HepG2 (cell line): ENCODE data around the gene CST11. TPM values are rescaled to one million over a fixed set of nuclear protein-coding genes. Genes with fewer than 3 reads are reported as not detected.

Experiments
- ATAC-seq: fragments of 200-7000 bp; cut with Tn5 transposase; 3 replicates; pipeline ENCODE4 v1.9.1; 2020; ENCODE audit warnings: mild to moderate bottlenecking, moderate library complexity
- BruUV-seq: library from RNA; stranded (reverse); fragments of 400-500 nt; replicated peaks from 2 replicates; lab custom pipeline; 2021; lab: Mats Ljungman, UMichigan
- CTCF ChIA-PET: fragments of 300-600 bp; formaldehyde crosslinking; extraction: SDS; loops from one replicate; lab custom pipeline; 2021; ENCODE audit warnings: low total read pairs, inconsistent platforms, low intra/inter-chr PET ratio; lab: Yijun Ruan, JAX
- POLR2A ChIA-PET: fragments of 350-600 bp; sonication (Branson Sonifier 250); formaldehyde crosslinking; loops from one replicate; lab custom pipeline; 2020; ENCODE audit warnings: antibody characterized with exemption, inconsistent platforms; lab: Yijun Ruan, JAX
- DNase-seq: peaks from one replicate; pipeline ENCODE4 v3.0.0-alpha.2; 2015; ENCODE audit warnings: low spot score
- FAIRE-seq: peaks from 3 replicates; lab custom pipeline; 2011; peaks lifted over from hg19 to GRCh38; lab: Jason Lieb, UNC
- H2AFZ ChIP-seq: one replicate; pipeline ENCODE4 v1.6.1; 2011; ENCODE audit warnings: low read length, inconsistent platforms
- H3K27ac ChIP-seq: fragments of 300-600 bp; 3 replicates; pipeline ENCODE4 v1.8.0; 2011; ENCODE audit warnings: mixed run types, mild to moderate bottlenecking, mixed read lengths, low read length, inconsistent platforms; ENCODE audit not compliant: insufficient read depth; ENCODE audit errors: extremely low read length
- H3K27me3 ChIP-seq, 2 experiments: fragments of 200-600 bp in 1 of 2; 2 replicates in 1 of 2; 3 replicates in 1 of 2; pipeline versions ENCODE4 v1.6.0 to v1.8.0; 2011; ENCODE audit warnings: low read length in 2 of 2, mild to moderate bottlenecking in 2 of 2, moderate library complexity in 2 of 2, inconsistent platforms in 1 of 2; ENCODE audit not compliant: insufficient read depth in 2 of 2, control insufficient read depth in 1 of 2
- H3K36me3 ChIP-seq, 2 experiments: fragments of 200-600 bp in 1 of 2; replicated peaks in 1 of 2; 2 replicates in 1 of 2; 3 replicates in 1 of 2; pipeline versions ENCODE4 v1.5.1 to v1.8.0; 2011; ENCODE audit warnings: low read length in 2 of 2, inconsistent platforms in 1 of 2; ENCODE audit not compliant: insufficient read depth in 2 of 2, control insufficient read depth in 1 of 2
- H3K4me1 ChIP-seq: 2 replicates; pipeline ENCODE4 v1.5.1; 2012; ENCODE audit warnings: low read length, inconsistent platforms; ENCODE audit not compliant: insufficient read depth
- H3K4me2 ChIP-seq: 2 replicates; pipeline ENCODE4 v1.6.0; 2011; ENCODE audit warnings: low read depth, low read length, inconsistent platforms
- H3K4me3 ChIP-seq, 3 experiments: fragments of 200-600 bp in 1 of 3; sonication (generic), shearing (Covaris generic) in 1 of 3; replicated peaks in 1 of 3; 2 replicates each; pipeline ENCODE4 v1.5.1; 2011 to 2016; ENCODE audit warnings: low read length in 3 of 3, inconsistent platforms in 2 of 3, low read depth in 2 of 3, mild to moderate bottlenecking in 2 of 3, control low read depth in 1 of 3, mixed read lengths in 1 of 3; ENCODE audit not compliant: insufficient read depth in 1 of 3
- H3K79me2 ChIP-seq: one replicate; pipeline ENCODE4 v1.6.1; 2011; ENCODE audit warnings: low read length, inconsistent platforms; ENCODE audit not compliant: insufficient read depth
- H3K9ac ChIP-seq: 2 replicates; pipeline ENCODE4 v1.6.0; 2011; ENCODE audit warnings: mild to moderate bottlenecking, low read depth, low read length, inconsistent platforms; ENCODE audit not compliant: insufficient read depth
- H3K9me3 ChIP-seq: 2 replicates; pipeline ENCODE4 v1.5.1; 2012; ENCODE audit warnings: mild to moderate bottlenecking, low read length
- H4K20me1 ChIP-seq: 2 replicates; pipeline ENCODE4 v1.6.0; 2011; ENCODE audit warnings: inconsistent platforms, mild to moderate bottlenecking, low read length, moderate library complexity; ENCODE audit not compliant: insufficient read depth
- CREBL2 ChIP-seq: sonication (generic); formaldehyde crosslinking; IDR thresholded peaks from 2 replicates; pipeline ENCODE4 v1.8.1; 2023; ENCODE audit warnings: missing genetic modification reagents, mild to moderate bottlenecking, borderline replicate concordance
- ELF1 ChIP-seq: sonication (generic); formaldehyde crosslinking; IDR thresholded peaks from 2 replicates; pipeline ENCODE4 v1.4.0; 2020; ENCODE audit warnings: missing genetic modification reagents
- ELF4 ChIP-seq: sonication (generic); formaldehyde crosslinking; IDR thresholded peaks from 2 replicates; pipeline ENCODE4 v1.5.0; 2020; ENCODE audit warnings: missing genetic modification reagents, mild to moderate bottlenecking, moderate library complexity, borderline replicate concordance
- KLF9 ChIP-seq: IDR thresholded peaks from 2 replicates; pipeline ENCODE4 v1.6.1; 2016; ENCODE audit warnings: low read depth
- NFATC3 ChIP-seq: sonication (generic); formaldehyde crosslinking; IDR thresholded peaks from 2 replicates; pipeline ENCODE4 v1.5.1; 2020; ENCODE audit warnings: mild to moderate bottlenecking, missing genetic modification reagents
- PHF5A ChIP-seq: IDR thresholded peaks from one replicate; pipeline ENCODE4 v1.6.1; 2018; ENCODE audit warnings: low read depth, missing genetic modification reagents; ENCODE audit not compliant: unreplicated experiment
- PPARG ChIP-seq: conservative IDR thresholded peaks from 2 replicates; pipeline ENCODE4 v1.6.1; 2016; ENCODE audit warnings: missing biosample characterization, missing genetic modification reagents
- RAD51 ChIP-seq: fragments of 450-650 bp; IDR thresholded peaks from 2 replicates; pipeline ENCODE4 v1.6.1; 2016; ENCODE audit warnings: borderline replicate concordance
- SMAD3 ChIP-seq: sonication (generic); formaldehyde crosslinking; IDR thresholded peaks from 2 replicates; pipeline ENCODE4 v1.4.0; 2020; ENCODE audit warnings: missing genetic modification reagents
- SP4 ChIP-seq: sonication (generic); formaldehyde crosslinking; IDR thresholded peaks from 2 replicates; pipeline ENCODE4 v1.8.1; 2023; ENCODE audit warnings: mild to moderate bottlenecking, missing genetic modification reagents
- SSRP1 ChIP-seq: IDR thresholded peaks from 2 replicates; pipeline ENCODE4 v1.6.1; 2016; ENCODE audit warnings: control low read depth
- STAT5B ChIP-seq: sonication (generic); formaldehyde crosslinking; IDR thresholded peaks from 2 replicates; pipeline ENCODE4 v1.4.0; 2020; ENCODE audit warnings: missing genetic modification reagents
- TRIM22 ChIP-seq: fragments of 450-650 bp; IDR thresholded peaks from 2 replicates; pipeline ENCODE4 v1.6.1; 2017
- ZBTB26 ChIP-seq: IDR thresholded peaks from 2 replicates; pipeline ENCODE4 v1.6.1; 2016; ENCODE audit warnings: missing compliant biosample characterization, missing genetic modification reagents, borderline replicate concordance
- ZBTB49 ChIP-seq: sonication (generic); formaldehyde crosslinking; IDR thresholded peaks from 2 replicates; pipeline ENCODE4 v1.4.0; 2020; ENCODE audit warnings: missing genetic modification reagents, borderline replicate concordance
- ZNF503 ChIP-seq: sonication (generic); formaldehyde crosslinking; IDR thresholded peaks from 2 replicates; pipeline ENCODE4 v1.4.0; 2020; ENCODE audit warnings: missing genetic modification reagents
- ZNF549 ChIP-seq: sonication (generic); formaldehyde crosslinking; IDR thresholded peaks from 2 replicates; pipeline ENCODE4 v1.5.0; 2020; ENCODE audit warnings: missing genetic modification reagents
- ZNF558 ChIP-seq: sonication (generic); formaldehyde crosslinking; IDR thresholded peaks from 2 replicates; pipeline ENCODE4 v1.9.0; 2022; ENCODE audit warnings: mild to moderate bottlenecking, missing genetic modification reagents, borderline replicate concordance
- ZNF589 ChIP-seq: sonication (generic); formaldehyde crosslinking; conservative IDR thresholded peaks from 2 replicates; pipeline ENCODE4 v1.8.0; 2022; ENCODE audit warnings: mild to moderate bottlenecking, moderate library complexity, missing genetic modification reagents
- ZNF891 ChIP-seq: sonication (generic); formaldehyde crosslinking; IDR thresholded peaks from 2 replicates; pipeline ENCODE4 v1.5.0; 2020; ENCODE audit warnings: mild to moderate bottlenecking, missing genetic modification reagents
- WGBS: methylation state at CpG from one replicate; pipeline ENCODE4 v1.1.6; 2017; ENCODE audit warnings: low lambda C conversion rate; 5-methylcytosine and 5-hydroxymethylcytosine counted together
- in situ Hi-C: cut with HindIII; loops from 2 replicates; pipeline ENCODE4 v1.10.0; 2017; ENCODE audit warnings: low pct_unique_long_range_greater_than_20kb; ENCODE audit not compliant: extremely low pct_ligation_motif_present
- intact Hi-C: fragments of 100-400 bp; cut with micrococcal nuclease; formaldehyde crosslinking; loops from one replicate; pipeline ENCODE4 v1.10.0; 2022; ENCODE audit not compliant: unreplicated experiment
- polyA plus RNA-seq, 8 experiments: library from polyadenylated mRNA; depleted of rRNA in 3 of 8; stranded (reverse) in 7 of 8; unstranded in 1 of 8; fragments of >200 nt; fragmentation: Illumina TruSeq in 4 of 8; extraction: Trizol in 4 of 8; gene quantifications; 2 replicates each; pipeline versions ENCODE4 v1.2.1 to v1.2.3, GENCODE V29; 2011 to 2016; ENCODE audit warnings: low read depth in 4 of 8, missing spikeins in 1 of 8, mixed read lengths in 1 of 8; ENCODE audit not compliant: insufficient read depth in 1 of 8
- total RNA-seq, 5 experiments: library from RNA; depleted of rRNA; stranded (reverse); fragments of >200 nt; fragmentation: Illumina TruSeq; extraction: Trizol; gene quantifications; 2 replicates each; pipeline ENCODE4 v1.2.3, GENCODE V29; 2016; ENCODE audit warnings: low read depth in 1 of 5

Gene CST11
- total and polyA plus RNA-seq, 2 of the 13 experiments (the other 11 are each of a cell fraction or from before 2014, with no cell fraction given), result not detected

- FAIRE-seq, result no peak
- H2AFZ ChIP-seq, result no peak overlapping the region
- no peaks in the 10 kb centered on the region for H3K79me2 ChIP-seq
- no peak for TF ChIP-seq ZNF589
- TF ChIP-seq ELF1, result no peak
- no peak for TF ChIP-seq TRIM22
- TF ChIP-seq ELF4 (CRISPR knock-in tag), result no peak
- no peak for TF ChIP-seq ZBTB26 (CRISPR knock-in tag)
- no peak for TF ChIP-seq SMAD3 (CRISPR knock-in tag)
- TF ChIP-seq STAT5B (CRISPR knock-in tag), result no peak
- TF ChIP-seq SSRP1 (CRISPR knock-in tag), result no peak
- TF ChIP-seq ZBTB49 (CRISPR knock-in tag), result no peak
- no peak for TF ChIP-seq ZNF503 (CRISPR knock-in tag)
- TF ChIP-seq PHF5A (CRISPR knock-in tag), result no peak
- TF ChIP-seq SP4 (CRISPR knock-in tag), result no peak
- no peak for TF ChIP-seq PPARG (CRISPR knock-in tag)
- no peak for TF ChIP-seq ZNF558 (CRISPR knock-in tag)
- no peak for TF ChIP-seq ZNF549 (CRISPR knock-in tag)
- TF ChIP-seq NFATC3 (CRISPR knock-in tag), result no peak
- TF ChIP-seq KLF9 (CRISPR knock-in tag), result no peak
- no peak for TF ChIP-seq ZNF891
- no peak for TF ChIP-seq CREBL2 (CRISPR knock-in tag)
- TF ChIP-seq RAD51, result no peak
- ATAC-seq, result no peak
- H3K36me3 ChIP-seq, result no peaks in the 10 kb centered on the region
- BruUV-seq, result no TSS peak
- in situ Hi-C loops, result no loop called here
- no peaks in the 10 kb centered on the region for H4K20me1 ChIP-seq
- no peak overlapping the region for H3K4me3 ChIP-seq
- H3K4me1 ChIP-seq, result no peaks in the 10 kb centered on the region
- no peak overlapping the region for H3K27ac ChIP-seq
- POLR2A ChIA-PET, result no interaction called here
- H3K9me3 ChIP-seq, result no peaks in the 10 kb centered on the region
- H3K4me2 ChIP-seq, result no peak overlapping the region
- intact Hi-C loops, result no loop called here
- DNase-seq, result no peak
- CTCF ChIA-PET, result no interaction called here
- no peak overlapping the region for H3K9ac ChIP-seq
- peaks cover 8 to 39% of the 10 kb centered on the region in 2 experiments; a peak in 3 of 5 replicates for H3K27me3 ChIP-seq
- WGBS, result 3% methylated on average over 3 of the region's 3 CpGs
Measured at GRCh38 chr20:23456409-23456808, 3.7 kb upstream of the CST11 start.
